ENCODE data around the gene RDM1.

Gene RDM1

DNA sequence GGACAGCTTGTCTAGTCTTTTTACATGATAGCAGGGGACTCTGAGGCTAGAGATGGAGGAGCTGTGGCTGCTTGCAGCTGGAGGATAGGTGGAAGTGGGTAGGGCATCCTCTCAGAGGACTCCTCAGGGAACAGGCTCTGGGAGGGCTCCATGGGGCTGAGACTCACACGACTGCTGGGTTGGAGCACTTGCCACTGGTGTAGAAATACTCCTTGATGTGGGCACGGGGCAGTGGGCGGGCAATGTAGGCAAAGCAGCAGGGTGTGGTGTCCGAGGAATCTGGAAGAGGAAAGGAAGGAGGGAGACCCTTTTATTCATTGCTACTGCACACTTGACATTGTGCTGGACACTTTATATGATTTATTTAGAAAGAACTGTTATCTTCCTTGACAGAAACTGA is 52.2 kb downstream of the RDM1 start:
- TF ChIP-seq, protein P1, sequence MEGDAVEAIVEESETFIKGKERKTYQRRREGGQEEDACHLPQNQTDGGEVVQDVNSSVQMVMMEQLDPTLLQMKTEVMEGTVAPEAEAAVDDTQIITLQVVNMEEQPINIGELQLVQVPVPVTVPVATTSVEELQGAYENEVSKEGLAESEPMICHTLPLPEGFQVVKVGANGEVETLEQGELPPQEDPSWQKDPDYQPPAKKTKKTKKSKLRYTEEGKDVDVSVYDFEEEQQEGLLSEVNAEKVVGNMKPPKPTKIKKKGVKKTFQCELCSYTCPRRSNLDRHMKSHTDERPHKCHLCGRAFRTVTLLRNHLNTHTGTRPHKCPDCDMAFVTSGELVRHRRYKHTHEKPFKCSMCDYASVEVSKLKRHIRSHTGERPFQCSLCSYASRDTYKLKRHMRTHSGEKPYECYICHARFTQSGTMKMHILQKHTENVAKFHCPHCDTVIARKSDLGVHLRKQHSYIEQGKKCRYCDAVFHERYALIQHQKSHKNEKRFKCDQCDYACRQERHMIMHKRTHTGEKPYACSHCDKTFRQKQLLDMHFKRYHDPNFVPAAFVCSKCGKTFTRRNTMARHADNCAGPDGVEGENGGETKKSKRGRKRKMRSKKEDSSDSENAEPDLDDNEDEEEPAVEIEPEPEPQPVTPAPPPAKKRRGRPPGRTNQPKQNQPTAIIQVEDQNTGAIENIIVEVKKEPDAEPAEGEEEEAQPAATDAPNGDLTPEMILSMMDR (IDR thresholded peaks at IDR 0.05; ENCODE audit: insufficient read depth, low read depth, low read length, missing control alignments), result no peak
- no peak overlapping the region for H3K4me3 ChIP-seq (ENCODE audit: low read length)
- no peak for DNase-seq (ENCODE audit: low read depth)

DNA sequence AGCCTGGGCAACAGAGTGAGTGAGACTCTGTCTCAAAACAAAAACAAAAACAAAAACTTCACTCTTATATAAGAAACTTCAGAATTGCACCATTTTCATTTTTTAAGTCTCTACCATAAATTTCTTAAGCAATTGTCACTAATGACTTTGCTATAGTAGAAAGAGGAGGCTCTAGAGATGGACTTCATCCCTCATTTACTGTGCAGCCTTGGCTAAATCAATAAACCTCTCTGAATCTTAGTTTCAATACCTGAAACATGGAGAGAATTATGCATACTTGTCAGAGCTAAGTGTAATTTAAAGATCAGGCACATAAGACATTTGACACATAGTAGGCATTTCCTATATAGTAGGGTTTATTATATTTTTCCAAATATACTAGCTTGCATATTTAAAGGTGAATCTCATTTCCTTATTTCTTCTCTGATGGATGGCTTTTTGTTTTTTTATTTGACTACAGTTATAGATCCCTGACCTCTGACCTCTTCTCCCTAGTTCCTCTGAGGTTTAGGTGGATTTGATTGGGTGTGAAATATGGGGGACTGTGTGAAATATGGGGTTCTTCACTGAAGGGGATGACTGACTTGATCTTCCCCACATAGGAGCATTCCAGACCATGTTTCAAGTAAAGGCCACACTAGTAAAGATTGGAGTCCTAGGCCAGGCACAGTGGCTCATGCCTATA is 53.1 kb downstream of the RDM1 start:
- DNase-seq (ENCODE audit: low read depth), result no peak
- H3K4me3 ChIP-seq (ENCODE audit: low read length), result no peak overlapping the region
- TF ChIP-seq, protein P1 (IDR thresholded peaks at IDR 0.05; ENCODE audit: insufficient read depth, low read depth, low read length, missing control alignments), result no peak

DNA sequence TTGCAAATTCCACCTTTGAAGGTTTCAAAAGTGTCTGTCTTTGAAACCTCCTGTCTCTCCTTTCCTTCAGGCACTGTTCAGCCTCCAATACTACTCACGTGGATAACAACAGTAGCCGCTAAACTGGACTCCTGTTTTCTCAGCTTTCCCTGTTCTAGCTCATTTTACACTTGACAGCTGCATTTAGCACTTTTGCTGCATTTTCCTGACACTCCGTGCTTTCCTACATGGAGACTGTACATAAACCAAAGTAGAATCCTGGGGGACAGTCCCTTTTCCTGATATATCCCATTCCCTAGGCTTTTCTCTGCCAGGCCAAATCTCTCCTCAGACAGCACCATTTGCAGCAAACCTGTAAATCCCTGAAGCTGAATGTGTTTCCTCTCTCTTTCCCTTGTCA is 54.0 kb downstream of the RDM1 start:
- no peak for DNase-seq (ENCODE audit: low read depth)
- no peak overlapping the region for H3K4me3 ChIP-seq (ENCODE audit: low read length)
- TF ChIP-seq, protein P1 (IDR thresholded peaks at IDR 0.05; ENCODE audit: insufficient read depth, low read depth, low read length, missing control alignments), result no peak

DNA sequence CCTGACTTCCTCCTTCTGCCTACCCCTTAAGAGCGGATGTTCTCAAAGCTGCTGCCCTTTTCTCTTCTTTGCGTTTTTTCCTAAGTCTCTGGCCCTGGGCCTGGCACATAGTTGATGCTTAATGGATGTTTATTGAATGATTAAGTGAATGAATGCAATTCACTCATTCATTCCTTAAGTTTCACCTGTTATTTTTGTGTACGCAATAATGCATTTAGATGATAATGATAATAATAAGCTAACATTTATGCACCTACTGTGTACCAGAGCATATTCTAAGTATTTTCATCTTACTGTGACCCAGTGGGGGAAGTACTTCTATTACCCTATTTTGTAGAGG is 54.8 kb downstream of the RDM1 start:
- TF ChIP-seq, protein P1 (IDR thresholded peaks at IDR 0.05; ENCODE audit: insufficient read depth, low read depth, low read length, missing control alignments), result no peak
- DNase-seq (ENCODE audit: low read depth), result no peak
- H3K4me3 ChIP-seq (ENCODE audit: low read length), result no peak overlapping the region

DNA sequence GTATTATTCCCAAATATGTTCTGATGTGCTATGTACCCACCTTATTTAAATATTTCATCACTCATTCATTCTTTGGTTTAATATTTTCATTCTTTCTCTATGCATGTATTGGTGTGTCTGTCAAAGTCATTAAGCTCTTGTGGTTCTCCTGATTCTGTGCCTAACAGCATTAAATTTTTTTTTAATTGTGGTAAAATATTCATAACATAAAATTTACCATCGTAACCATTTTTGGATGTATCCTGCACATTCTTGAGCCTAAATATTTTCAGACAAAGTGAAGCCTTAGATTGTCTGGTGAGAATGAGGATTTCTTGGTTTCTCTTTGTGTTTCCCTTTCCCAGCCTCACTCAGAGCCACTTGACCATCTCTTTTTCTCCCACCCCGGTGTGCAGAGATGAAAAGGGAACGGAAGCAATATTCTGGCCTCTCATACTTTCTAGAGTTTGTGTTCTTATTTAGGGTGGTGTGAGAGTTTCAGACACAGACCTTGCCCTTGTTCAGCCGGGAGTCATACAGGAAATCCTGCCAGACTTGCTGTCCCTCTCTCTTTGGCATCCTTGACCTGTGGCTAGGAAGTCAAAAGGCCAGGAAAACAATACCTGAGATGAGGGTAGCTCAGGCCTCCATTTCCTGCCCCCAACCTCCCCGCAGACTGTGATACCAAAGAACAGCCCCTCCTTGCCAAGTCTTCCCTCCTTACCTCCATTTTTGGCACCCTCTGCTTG is 55.3 kb downstream of the RDM1 start:
- TF ChIP-seq, protein P1 (IDR thresholded peaks at IDR 0.05; ENCODE audit: insufficient read depth, low read depth, low read length, missing control alignments), result no peak
- no peak for DNase-seq (ENCODE audit: low read depth)
- no peak overlapping the region for H3K4me3 ChIP-seq (ENCODE audit: low read length)

DNA sequence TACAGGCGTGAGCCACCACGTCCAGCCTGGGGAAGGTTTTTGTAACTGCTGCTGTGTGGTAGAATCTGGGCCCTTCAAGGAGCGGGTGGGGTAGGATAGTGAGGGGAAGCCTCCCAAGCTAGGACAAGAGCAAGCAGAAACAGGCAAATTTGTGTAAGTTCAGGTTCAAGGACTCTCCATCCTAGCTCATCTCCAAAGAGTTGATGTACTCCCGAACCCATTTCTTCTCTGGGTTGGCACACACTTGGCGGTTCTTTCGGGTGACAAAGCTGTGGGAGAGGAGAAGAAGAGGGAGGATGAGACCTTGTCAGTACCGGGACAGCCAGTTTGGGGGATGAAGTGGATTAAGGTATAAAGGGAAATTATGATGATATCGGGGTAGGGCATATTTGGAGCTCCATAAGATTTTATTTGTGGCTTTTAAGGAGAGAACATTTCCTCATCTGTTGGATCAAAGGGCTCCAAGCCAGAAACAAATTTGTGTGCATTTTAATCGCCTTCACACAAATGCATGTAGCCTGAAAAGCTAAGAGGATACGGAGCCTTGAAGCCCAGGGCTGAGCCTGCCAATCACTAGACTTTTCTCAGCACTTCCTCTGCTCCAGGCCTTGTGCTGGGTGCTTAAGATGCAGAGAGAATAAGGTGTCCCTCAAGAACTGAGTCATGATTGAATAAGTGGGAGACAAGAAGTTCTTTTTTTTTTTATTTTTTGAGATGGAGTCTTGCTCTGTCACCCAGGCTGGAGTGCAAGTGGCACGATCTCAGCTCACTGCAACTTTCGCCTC is 58.2 kb downstream of the RDM1 start:
- TF ChIP-seq, protein P1 (IDR thresholded peaks at IDR 0.05; ENCODE audit: insufficient read depth, low read depth, low read length, missing control alignments), result no peak
- H3K4me3 ChIP-seq (ENCODE audit: low read length), result no peak overlapping the region
- DNase-seq (ENCODE audit: low read depth), result no peak

Measured in epithelial cell of esophagus (primary cell).